ENCODE results near the gene NFIA.

DNA sequence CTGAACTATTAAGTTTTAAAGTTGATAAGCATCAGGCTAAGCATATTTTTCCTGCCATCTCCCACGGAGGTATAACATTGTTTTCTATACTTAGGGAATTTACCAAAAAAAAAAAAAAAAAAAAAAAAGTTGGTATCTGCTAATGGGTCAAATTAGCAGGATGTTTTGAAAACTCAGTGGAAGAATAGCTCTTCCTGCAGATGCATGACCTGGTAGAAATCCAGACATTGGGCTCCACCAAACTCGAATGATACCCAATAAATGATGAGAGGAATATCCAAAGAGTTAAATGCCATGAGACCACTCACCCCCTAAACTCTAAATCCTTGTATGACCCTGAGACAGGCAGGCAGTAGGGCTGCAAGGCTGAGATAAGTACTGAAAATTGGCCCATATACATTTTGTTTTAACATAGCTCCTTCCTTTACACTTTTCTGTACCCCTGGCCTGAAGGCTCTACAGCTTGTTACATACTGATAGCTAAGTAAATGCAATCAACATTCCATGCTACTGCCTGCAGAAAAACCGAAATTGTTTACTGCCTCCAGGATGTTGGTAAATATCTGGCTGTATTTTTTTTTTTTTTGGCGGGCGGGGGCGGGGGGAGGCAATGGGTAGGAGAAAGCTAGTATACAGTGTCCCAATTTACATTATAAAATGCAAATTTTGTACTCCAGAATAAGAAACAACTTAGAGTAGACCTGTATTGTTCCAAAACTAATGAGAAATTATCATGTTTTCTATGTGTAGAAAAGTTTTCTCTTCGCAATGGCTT is 57.6 kb downstream of the NFIA start:
- TF ChIP-seq CTCF (IDR thresholded peaks at IDR 0.05) (no peak), POLR2AphosphoS5 (IDR thresholded peaks at IDR 0.05) (no peak)
